Stomach (tissue), 9 donors: ENCODE results near the gene RPL10. TPM values are rescaled to one million over a fixed set of nuclear protein-coding genes. Genes with fewer than 3 reads are reported as not detected.

ENCODE experiments used
- DNase-seq, 2 donors: peaks; one replicate each; pipeline versions ENCODE4 v3.0.0 to v3.0.0-alpha.2; 2013 to 2019
- H3K27ac ChIP-seq, 5 donors: fragments of 200-600 bp in 4 of 5; sonication (generic) in 4 of 5; one replicate each; pipeline ENCODE4 v1.5.1; 2013 to 2019; ENCODE audit warnings: mild to moderate bottlenecking in 1 of 5, moderate library complexity in 1 of 5
- H3K27me3 ChIP-seq, 3 donors: fragments of 200-600 bp; sonication (generic); one replicate each; pipeline ENCODE4 v1.5.1; 2017 to 2019; ENCODE audit warnings: mixed run types in 1 of 3
- H3K36me3 ChIP-seq, 4 donors: fragments of 200-600 bp; sonication (generic); 1 replicate in 3 of 4; 2 replicates in 1 of 4; pipeline ENCODE4 v1.5.1; 2016 to 2019
- H3K4me1 ChIP-seq, 4 donors: fragments of 200-600 bp; sonication (generic); one replicate each; pipeline ENCODE4 v1.5.1; 2016 to 2019
- H3K4me3 ChIP-seq, 4 donors: fragments of 200-600 bp; sonication (generic) in 3 of 4; one replicate each; pipeline ENCODE4 v1.5.1; 2016 to 2019; ENCODE audit warnings: mild to moderate bottlenecking in 1 of 4
- H3K9me3 ChIP-seq, 4 donors: fragments of 200-600 bp; sonication (generic); one replicate each; pipeline ENCODE4 v1.5.1; 2016 to 2019
- EP300 ChIP-seq: sonication (generic); formaldehyde crosslinking; IDR thresholded peaks from one replicate; pipeline ENCODE4 v1.6.1; 2017; ENCODE audit warnings: antibody characterized with exemption
- POLR2A ChIP-seq, 4 donors: fragments of 450-650 bp; IDR thresholded peaks; one replicate each; pipeline ENCODE4 v1.6.1; 2016; ENCODE audit warnings: antibody characterized with exemption in 4 of 4, control low read depth in 2 of 4, mild to moderate bottlenecking in 1 of 4, moderate library complexity in 1 of 4
- POLR2AphosphoS5 ChIP-seq, 3 donors: sonication (generic); formaldehyde crosslinking; IDR thresholded peaks; one replicate each; pipeline ENCODE4 v1.6.1; 2016; ENCODE audit warnings: antibody characterized with exemption in 3 of 3
- WGBS, 5 donors: extraction: QIAGEN DNeasy Blood & Tissue Kit in 3 of 5; methylation state at CpG; one replicate each; pipeline versions ENCODE4 v1.1.5 to v1.1.7; 2013 to 2018; 5-methylcytosine and 5-hydroxymethylcytosine counted together
- intact Hi-C: fragments of 100-400 bp; cut with DNase I; formaldehyde crosslinking; loops from one replicate; pipeline ENCODE4 v1.15.1; 2023; ENCODE audit warnings: low total_unique reads
- polyA plus RNA-seq, 3 donors: library from polyadenylated mRNA; stranded (reverse); fragments of 200-250 nt; gene quantifications; one replicate each; pipeline ENCODE4 v1.2.3, GENCODE V29; 2013
- total RNA-seq, 5 donors: library from RNA; depleted of rRNA; stranded (reverse); fragments of >200 nt; gene quantifications; one replicate each; pipeline versions ENCODE4 v1.1.0 to v1.2.3, GENCODE V29; 2014 to 2016
- TF ChIP-seq, protein P1 (sequence below), 7 experiments: fragments of 450-650 bp in 4 of 7; fragments of 200-600 bp in 3 of 7; sonication (generic) in 3 of 7; IDR thresholded peaks; one replicate each; pipeline ENCODE4 v1.5.1; 2016 to 2019; ENCODE audit warnings: antibody characterized with exemption in 7 of 7, control low read depth in 2 of 7, mild to moderate bottlenecking in 1 of 7
- donor health status: healthy with polysubstance abuse.
- donor health status: Bipolar disorder and iron deficiency.
- donor health status: healthy.

The RPL10 gene
- total and polyA plus RNA-seq, 8 donors: 783 to 8,616 (median 2,882) TPM

GRCh38 chrX:154419688-154420401 is 21.7 kb downstream of the RPL10 start:
- Histone ChIP-seq H3K27me3 (no peaks in the 10 kb centered on the region), H3K27ac (no peak overlapping the region), H3K4me1 (no peaks in the 10 kb centered on the region), H3K36me3 (peaks cover 0 to 17% (median 12%) of the 10 kb centered on the region in 4 donors), H3K4me3 (no peak overlapping the region), H3K9me3 (no peaks in the 10 kb centered on the region)
- intact Hi-C loops: no loop called here
- DNase-seq: no peak
- no peak for TF ChIP-seq POLR2A (IDR thresholded peaks at IDR 0.05)
- TF ChIP-seq POLR2AphosphoS5 (IDR thresholded peaks at IDR 0.05): no peak
- TF ChIP-seq, protein P1, sequence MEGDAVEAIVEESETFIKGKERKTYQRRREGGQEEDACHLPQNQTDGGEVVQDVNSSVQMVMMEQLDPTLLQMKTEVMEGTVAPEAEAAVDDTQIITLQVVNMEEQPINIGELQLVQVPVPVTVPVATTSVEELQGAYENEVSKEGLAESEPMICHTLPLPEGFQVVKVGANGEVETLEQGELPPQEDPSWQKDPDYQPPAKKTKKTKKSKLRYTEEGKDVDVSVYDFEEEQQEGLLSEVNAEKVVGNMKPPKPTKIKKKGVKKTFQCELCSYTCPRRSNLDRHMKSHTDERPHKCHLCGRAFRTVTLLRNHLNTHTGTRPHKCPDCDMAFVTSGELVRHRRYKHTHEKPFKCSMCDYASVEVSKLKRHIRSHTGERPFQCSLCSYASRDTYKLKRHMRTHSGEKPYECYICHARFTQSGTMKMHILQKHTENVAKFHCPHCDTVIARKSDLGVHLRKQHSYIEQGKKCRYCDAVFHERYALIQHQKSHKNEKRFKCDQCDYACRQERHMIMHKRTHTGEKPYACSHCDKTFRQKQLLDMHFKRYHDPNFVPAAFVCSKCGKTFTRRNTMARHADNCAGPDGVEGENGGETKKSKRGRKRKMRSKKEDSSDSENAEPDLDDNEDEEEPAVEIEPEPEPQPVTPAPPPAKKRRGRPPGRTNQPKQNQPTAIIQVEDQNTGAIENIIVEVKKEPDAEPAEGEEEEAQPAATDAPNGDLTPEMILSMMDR (IDR thresholded peaks at IDR 0.05): no peak
- no peak for TF ChIP-seq EP300
- 70 to 76% (median 75%) methylated on average over 18 to 19 of the region's 19 CpGs; no CpG with 5 or more reads in 1 of the 5 donors for WGBS, 5 donors

DNA sequence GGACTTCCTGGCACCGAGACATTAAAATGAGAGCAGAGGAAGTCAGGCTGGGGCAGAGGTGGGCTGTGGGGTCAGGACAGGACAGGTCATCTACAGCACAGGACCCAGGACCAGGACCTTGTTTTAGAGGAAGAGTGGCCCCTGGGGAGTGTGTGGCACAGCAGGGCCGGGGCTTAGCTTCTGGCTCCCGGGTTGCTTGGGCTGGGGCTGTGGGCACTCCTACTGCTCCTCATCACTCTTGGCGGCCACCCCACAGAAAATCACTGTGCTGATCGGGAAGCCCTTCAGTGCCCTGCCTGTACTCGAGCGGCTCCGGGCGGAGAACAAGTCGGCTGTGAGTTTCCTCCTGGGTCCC is 22.2 kb downstream of the RPL10 start:
- H3K4me3 ChIP-seq: no peak overlapping the region
- no peak for DNase-seq
- no peaks in the 10 kb centered on the region for H3K27me3 ChIP-seq
- no peaks in the 10 kb centered on the region for H3K9me3 ChIP-seq
- 73 to 88% (median 85%) methylated on average over 3 to 10 of the region's 10 CpGs for WGBS, 5 donors
- peaks cover 0 to 17% (median 10%) of the 10 kb centered on the region in 4 donors for H3K36me3 ChIP-seq
- TF ChIP-seq EP300 (no peak), POLR2AphosphoS5 (IDR thresholded peaks at IDR 0.05) (no peak), POLR2A (IDR thresholded peaks at IDR 0.05) (no peak)
- TF ChIP-seq, protein P1 (IDR thresholded peaks at IDR 0.05): no peak
- H3K27ac ChIP-seq: no peak overlapping the region
- no peaks in the 10 kb centered on the region for H3K4me1 ChIP-seq
- intact Hi-C loops: no loop called here

- DNase-seq: no peak
- 73 to 84% (median 79%) methylated on average over 12 to 13 of the region's 13 CpGs for WGBS, 5 donors
- peaks cover 1 to 8% (median 4%) of the 10 kb centered on the region in 4 donors for H3K36me3 ChIP-seq
- intact Hi-C loops: no loop called here
- peak overlapping the region in 2 of 5 donors; percentile 25 to 89 for H3K27ac ChIP-seq
- TF ChIP-seq POLR2AphosphoS5 (IDR thresholded peaks at IDR 0.05): no peak
- peak overlapping the region in 2 of 4 donors; percentile 69 to 80 for H3K4me3 ChIP-seq
- peaks cover 0 to 48% (median 30%) of the 10 kb centered on the region in 4 donors for H3K4me1 ChIP-seq
- H3K9me3 ChIP-seq: no peaks in the 10 kb centered on the region
- no peaks in the 10 kb centered on the region for H3K27me3 ChIP-seq
These were observed 29.0 kb downstream of the RPL10 start for GRCh38 chrX:154426916-154427770.

DNA sequence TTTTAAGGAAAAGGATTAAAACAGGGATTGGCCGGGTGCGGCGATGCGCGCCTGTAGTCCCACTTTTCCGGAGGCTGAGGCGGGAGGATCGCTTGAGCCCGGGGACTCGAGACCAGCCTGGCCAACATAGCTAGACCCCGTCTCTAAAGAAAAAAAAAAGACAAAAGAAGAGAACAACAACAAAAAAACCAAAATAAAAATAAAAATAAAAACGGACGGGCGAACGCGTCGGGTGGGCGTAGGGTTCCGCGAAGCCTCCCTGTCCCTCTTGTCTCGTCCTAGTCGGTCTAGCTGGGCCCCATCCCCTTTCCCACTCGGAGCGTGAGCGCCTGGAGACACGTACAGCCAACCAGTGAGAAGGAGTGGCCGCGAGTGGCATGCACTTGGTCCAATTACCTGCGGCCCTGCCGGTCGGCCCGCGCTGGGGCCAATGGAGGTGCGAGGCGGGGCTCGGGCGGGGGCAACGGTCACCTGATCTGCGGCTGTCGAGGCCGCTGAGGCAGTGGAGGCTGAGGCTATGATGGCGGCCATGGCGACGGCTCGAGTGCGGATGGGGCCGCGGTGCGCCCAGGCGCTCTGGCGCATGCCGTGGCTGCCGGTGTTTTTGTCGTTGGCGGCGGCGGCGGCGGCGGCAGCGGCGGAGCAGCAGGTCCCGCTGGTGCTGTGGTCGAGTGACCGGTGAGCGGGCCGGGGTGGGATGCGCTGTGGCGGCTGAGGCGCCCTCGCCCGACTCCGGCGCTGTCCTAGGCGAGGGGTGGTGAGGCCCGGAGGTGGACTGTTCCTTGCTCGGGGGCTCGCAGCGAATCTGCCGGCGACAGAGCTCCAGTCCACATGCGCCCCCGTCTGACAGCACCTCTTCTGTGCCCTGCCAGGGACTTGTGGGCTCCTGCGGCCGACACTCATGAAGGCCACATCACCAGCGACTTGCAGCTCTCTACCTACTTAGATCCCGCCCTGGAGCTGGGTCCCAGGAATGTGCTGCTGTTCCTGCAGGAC is 30.3 kb downstream of the RPL10 start, which contains the start of gene ATP6AP1:
ATP6AP1 (plus strand) TSS at position 502 of the 996 bp plus-strand sequence; CDS start at position 518, 16 bp downstream.
- peaks cover 0 to 49% (median 31%) of the 10 kb centered on the region in 4 donors for H3K4me1 ChIP-seq
- DNase-seq: peak; percentile 93 to 97
- peaks cover 4 to 22% (median 17%) of the 10 kb centered on the region in 4 donors for H3K36me3 ChIP-seq
- no peaks in the 10 kb centered on the region for H3K27me3 ChIP-seq
- intact Hi-C loops: no loop called here
- peak within 1 kb of the TSS; percentile 69 to 80 (median 76) for H3K4me3 ChIP-seq
- TF ChIP-seq POLR2AphosphoS5 (IDR thresholded peaks at IDR 0.05) (peak; percentile 32 to 81 (median 68)), EP300 (no peak)
- TF ChIP-seq, protein P1 (IDR thresholded peaks at IDR 0.05): peak in 1 of 7 experiments; percentile 1
- 8 to 41% (median 21%) methylated on average over 22 to 87 of the region's 87 CpGs for WGBS, 5 donors
- peak within 1 kb of the TSS; percentile 80 to 89 (median 82) for H3K27ac ChIP-seq
- H3K9me3 ChIP-seq: no peaks in the 10 kb centered on the region
